COR-L47 (cell line): ENCODE measurements around the gene TLCD5.

Experiments used
- DNase-seq: peaks from one replicate; lab custom pipeline; 2025; lab: John Stamatoyannopoulos, UW

TLCD5 gene

GRCh38 chr11:120337355-120338106, 12.4 kb downstream of the TLCD5 start:
- DNase-seq, result no peak

DNA sequence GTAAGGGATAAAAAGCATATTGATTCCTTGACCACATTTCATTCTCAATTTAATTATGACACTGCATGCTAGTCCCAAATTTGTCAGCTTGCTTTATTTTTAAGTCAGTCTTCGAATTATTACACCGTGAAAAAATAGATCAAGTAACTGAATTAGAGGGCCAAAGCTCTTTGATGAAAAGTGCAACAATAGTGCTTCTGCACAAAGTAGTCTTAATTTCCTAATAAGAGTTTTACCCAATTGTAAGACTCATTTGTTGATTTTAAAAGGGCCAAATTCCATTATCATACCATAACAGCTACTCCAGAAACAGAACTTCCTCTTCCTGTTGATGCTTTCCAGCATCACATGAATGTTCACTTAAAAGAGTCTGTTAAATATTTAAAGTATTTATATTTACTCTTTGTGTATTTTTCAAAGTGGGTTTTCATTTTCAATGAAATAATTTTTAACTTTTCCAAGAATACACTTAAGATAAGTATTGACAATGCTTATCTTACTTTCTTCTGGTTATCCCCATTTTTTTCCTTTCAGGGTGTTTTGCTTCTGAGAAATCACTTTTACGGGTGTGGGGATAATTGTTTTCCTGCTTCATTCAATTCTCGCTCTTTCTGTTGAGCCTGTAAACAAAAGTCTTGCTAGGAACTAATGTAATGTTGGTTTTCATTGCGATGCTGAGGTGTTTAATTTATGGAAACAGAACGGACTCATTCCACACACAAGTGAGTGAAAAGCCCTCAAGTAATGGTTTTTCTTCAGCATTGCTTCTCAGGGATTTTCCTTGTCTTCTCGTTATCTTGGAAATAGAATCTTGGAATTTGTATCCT, 13.2 kb downstream of the TLCD5 start:
- DNase-seq, result no peak

DNA sequence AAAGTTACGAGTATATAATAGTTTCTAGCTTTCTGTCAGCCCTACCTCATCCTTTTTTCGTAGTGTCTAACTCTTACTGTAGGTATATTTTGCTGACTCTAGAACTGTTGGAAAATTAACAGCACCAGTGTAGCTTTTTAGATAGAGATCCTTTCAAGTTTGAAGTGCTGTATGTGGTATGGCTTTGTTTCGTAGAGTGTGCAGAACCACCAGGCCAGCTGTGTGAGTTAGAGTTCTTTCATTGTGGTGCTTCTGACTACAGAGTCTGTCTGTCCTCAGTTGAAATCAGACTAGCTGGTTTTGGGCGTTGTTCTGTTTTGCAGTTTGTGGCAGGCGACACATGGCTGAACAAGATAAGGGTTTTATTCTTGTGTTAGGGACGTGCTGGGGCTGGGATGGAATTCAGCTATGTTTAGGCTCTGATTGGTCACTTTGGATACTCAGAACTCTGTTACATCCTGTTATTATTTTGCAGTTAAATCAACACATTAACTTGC, 14.3 kb downstream of the TLCD5 start:
- DNase-seq, result no peak

- DNase-seq, result no peak
These were observed 15.4 kb downstream of the TLCD5 start for GRCh38 chr11:120340529-120340928.

DNA sequence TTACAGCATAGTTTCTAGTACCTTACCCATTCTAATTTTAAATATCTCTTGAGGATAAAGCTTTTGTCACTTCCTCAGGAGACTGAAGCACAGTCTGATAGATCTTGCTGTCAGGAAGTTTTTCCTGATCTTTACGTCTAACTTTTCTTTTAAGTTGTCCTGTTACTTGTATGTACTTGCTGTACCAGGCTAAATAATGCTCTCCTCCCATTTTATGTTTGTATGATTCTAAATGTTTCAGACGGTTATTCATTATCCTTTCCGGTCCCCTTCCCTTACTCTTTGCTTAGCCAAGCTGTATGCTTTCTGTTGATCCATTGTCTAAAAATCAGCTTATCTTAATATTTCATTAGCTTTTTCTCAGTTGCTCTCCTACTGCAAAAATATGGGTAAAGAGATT, 17.1 kb downstream of the TLCD5 start:
- DNase-seq, result no peak

- DNase-seq, result no peak
These were observed 17.6 kb downstream of the TLCD5 start for GRCh38 chr11:120342678-120343077.

DNA sequence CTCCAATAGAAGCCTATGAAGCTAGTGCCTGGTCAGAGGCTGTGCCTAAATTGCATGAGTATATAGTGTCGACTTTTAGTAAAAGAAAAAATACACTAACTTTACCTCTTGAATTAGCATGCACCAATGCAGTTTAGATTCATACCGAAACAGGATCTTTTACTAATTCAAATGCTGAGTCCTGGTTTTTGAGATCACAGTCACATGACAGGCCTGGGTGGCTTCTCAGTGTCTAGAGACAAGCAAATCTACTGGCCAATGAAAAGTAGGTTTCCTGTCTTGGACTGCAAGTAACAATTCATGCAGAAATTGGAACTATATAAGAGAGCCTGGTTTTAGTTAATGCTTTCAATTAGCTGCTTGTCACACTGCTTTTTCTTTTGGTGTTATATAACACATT, 18.3 kb downstream of the TLCD5 start:
- no peak for DNase-seq

DNA sequence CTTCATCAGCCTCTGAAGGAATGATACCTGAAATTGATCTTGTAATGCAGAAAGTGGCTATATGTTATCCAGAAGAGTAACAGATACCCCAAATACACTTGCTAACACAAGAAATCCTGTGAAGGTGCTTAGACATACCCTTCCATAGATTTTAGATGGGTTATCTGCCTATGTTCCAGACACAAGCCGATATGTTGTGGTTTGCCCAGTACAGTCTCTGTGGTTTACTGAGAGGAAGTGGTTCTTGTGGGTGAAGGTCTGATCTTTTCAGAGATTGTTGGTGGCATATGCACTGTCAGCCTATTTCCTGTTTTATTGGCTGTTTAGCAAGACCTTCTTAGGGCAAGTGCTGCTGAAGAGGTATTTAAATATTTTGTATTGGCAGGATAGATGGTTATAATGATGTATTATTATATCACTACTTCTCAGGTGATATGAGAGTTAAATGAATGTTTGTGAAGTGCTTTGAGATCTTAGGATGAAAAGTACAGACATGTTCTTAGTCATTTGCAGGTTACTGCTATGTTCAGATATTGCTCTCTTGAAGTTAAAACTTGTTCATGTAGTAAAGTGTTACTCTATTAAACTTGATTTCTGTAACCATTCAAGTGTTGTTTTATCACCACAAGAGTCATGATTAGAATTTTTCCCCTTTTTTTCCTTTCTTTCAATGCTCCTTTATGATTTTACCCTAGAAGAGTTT, 19.4 kb downstream of the TLCD5 start:
- DNase-seq, result no peak

GRCh38 chr11:120346233-120346632, 21.1 kb downstream of the TLCD5 start:
- DNase-seq, result no peak

DNA sequence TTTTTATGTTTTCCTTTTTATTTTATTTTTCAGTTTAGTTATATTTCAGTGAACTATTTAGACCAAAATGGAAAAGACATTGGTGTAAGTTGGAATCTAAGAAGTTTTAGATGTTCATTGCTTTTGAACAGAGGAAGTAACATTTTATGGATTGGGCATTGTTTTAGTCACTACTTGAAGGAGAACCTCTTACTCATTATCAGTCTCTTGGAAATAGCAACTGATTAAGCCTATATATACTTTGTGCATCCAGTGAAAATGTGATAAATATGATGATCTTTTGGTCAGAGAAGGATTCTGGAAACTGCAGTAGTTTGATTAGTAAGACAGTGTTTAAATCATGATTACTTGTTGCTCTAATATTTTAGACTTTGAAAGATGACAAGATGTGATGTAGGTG, 25.5 kb downstream of the TLCD5 start:
- DNase-seq, result no peak

DNA sequence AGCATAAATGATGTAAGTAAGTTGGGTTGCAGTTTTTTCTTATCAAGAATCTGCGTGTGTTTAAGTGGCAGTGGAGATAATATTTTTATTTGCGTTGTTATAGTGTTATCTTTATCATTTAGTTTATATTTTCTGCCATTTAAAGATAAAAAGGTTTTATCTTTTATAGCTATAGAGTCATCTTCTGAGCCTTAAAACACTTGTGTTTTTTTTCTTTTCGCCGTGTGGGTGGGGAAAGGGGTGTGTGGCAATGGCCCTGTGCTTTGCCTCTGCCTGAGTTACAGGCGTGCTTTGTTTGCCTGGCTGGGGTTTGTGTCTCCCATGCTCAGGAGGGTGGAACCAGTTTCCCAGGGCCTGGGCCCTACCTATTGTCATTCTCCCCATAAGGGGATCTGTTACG, 27.3 kb downstream of the TLCD5 start:
- DNase-seq, result no peak

- no peak for DNase-seq
These were observed 29.0 kb downstream of the TLCD5 start for GRCh38 chr11:120354068-120354467.

GRCh38 chr11:120354779-120355178, 29.7 kb downstream of the TLCD5 start:
- no peak for DNase-seq

- no peak for DNase-seq
These were observed 32.5 kb downstream of the TLCD5 start for GRCh38 chr11:120357620-120358019.

DNA sequence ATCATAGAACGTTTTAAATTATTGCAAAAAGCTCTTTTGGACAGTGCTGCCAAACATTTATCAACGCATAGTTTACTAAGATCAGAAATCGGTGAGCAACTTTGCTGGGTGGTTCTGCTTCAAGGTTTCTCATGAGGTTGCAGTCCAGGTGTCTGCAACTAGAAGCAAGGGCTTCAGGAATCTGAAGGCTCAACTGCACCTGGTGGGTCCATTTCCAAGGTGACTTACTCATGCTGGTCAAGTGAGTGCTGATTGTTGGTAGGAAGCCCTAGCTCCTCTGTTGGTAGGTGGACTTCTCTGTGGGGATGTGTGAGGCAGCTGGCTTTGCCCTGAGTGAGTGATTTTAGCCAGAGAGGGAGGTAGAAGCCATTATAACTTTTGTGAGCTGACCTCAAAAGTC, 33.6 kb downstream of the TLCD5 start:
- DNase-seq, result no peak

DNA sequence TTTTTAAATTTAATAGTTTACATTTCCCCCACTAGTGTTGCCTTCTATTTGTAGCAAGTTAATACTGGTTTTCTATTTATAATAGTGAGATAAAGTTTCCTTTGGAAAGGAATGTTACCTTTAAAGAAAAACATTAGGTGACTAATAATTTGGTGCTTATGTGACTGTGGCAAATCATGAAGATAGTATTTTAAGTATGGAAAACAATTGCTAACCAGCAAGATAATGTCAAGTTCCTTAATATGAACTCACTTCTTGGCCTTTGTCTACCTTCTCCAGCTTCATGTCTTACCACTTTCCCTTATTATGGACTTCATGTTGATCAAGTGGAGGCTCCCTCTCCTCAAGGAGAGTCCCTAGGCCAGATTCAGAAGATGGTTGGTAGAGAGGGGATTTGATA, 38.3 kb downstream of the TLCD5 start:
- no peak for DNase-seq

DNA sequence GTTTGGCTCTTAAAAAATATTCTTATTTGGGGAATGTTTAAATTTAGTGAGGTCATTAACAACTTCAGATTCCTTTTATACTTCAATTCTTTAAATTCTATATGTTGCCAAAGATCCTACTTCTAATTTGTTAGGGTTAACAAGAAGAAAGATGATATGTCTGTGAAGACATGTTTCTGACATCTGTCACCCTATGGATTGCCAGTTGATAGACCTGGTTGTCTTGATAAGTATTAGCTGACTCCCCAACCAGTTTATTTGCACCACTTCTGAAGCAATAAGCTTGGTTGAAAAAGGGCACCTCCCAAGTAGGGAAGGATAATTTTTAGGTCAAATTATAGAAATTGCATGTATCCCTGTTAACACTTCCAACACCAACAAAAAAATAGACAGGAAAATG, 40.4 kb downstream of the TLCD5 start:
- DNase-seq, result no peak

DNA sequence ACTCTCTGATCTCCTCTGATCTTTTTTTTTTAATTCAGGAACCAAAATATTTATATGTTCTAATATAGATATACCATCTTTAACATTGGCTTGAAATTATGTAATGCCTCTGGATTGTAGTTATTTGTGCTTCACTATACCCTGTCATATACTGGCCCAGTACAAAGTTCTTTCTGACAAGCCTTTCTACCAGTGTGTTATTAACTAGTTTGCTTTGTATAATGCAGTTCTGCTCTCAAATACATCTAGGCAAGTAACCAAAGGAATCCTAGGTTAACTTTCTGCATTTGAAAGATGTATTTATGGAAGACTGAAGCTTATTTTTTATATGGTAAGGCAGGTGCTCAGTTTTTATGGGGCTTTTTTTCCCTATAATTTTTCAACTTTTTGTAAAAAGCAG, 47.2 kb downstream of the TLCD5 start:
- DNase-seq, result no peak

DNA sequence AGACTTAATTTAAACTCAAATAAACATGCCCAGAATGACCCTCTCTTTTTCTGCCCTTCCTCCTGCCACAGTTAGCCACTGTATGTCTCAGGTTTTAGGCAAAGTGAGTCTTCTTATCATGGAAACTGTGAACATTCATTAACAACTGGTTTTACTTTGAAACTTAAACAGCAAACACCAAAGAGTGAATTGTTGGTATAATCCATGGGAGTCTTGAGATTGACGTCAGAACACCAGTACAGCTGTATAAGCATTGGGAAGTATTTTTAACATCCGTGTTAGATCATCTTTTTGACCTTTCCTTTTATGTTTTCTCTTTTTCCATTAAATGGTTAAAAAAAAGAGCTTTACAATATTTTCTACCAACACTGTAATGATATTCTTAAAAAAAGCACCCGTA, 50.0 kb downstream of the TLCD5 start:
- DNase-seq, result no peak

DNA sequence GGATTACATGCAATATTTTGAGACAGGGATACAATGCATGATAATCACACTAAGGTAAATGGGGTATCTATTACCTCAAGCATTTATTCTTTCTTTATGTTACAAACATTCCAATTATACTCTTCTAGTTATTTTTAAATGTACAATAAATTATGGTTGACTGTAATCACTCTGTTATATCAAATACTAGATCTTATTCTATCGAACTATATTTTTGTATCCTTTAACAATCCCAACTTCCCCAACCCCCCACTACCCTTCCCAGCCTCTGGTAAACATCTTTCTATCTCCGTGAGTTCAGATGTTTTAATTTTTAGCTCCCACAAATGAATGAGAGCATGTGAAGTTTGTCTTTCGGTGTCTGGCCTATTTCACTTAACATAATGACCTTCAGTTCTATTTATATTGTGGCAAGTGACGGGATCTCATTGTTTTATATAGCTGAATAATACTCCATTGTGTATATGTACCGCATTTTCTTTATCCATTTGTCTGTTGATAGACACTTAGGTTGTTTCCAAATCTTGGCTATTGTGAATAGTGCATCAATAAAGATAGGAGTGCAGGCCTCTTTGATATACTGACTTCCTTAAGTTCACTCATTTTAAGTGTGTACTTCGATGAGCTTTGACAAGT, 51.6 kb downstream of the TLCD5 start:
- DNase-seq, result no peak

GRCh38 chr11:120378474-120378873, 53.4 kb downstream of the TLCD5 start:
- no peak for DNase-seq

DNA sequence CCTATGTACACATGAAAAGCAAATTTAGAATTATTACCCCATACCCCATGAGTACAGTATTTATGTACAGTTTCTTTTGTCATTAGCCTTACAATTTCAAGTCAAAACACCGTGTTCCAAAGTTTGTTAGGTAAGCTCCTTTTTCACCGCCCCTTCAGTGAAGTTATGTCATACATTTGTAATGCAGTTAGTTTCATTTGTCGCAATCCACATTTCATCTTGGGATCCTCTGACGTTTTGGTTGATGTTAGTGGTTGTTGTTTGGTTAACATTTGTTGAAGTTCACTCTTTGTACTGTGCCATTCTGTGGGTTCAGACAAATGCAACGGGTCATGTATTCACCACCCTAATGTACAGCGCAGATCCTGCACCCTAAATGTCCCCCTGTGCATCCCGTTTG, 56.3 kb downstream of the TLCD5 start:
- no peak for DNase-seq
